Cerebellar cortex (tissue), 1 donor: Measurements from ENCODE around the gene ASIC1.
A peak's percentile ranks its signal among the peaks of the same experiment; 100 is the strongest.

ENCODE experiments used
- DNase-seq: peaks from one replicate; pipeline ENCODE4 v3.0.0-alpha.2; 2015; ENCODE audit warnings: low spot score

ASIC1 gene

GRCh38 chr12:50107416-50108268 lies 50.2 kb downstream of the ASIC1 start:
- DNase-seq = no peak

- no peak for DNase-seq
Measured at GRCh38 chr12:50109319-50109718, 51.9 kb downstream of the ASIC1 start.

GRCh38 chr12:50110127-50110761 lies 52.8 kb downstream of the ASIC1 start:
- no peak for DNase-seq

- peak; percentile 89 for DNase-seq
Measured at GRCh38 chr12:50110762-50111351, 53.5 kb downstream of the ASIC1 start.

GRCh38 chr12:50111395-50111692 lies 53.9 kb downstream of the ASIC1 start:
- no peak for DNase-seq

- DNase-seq = peak; percentile 100
Measured at GRCh38 chr12:50111693-50112455, 54.5 kb downstream of the ASIC1 start, which contains the start of gene COX14. TSS of gene COX14 (plus strand) at chr12:50112236. CDS start at chr12:50120044, 7,808 bp downstream.

- no peak for DNase-seq
Measured at GRCh38 chr12:50112456-50113218, 55.2 kb downstream of the ASIC1 start.

GRCh38 chr12:50117057-50117622 lies 59.7 kb downstream of the ASIC1 start:
- no peak for DNase-seq

GRCh38 chr12:50119387-50119786 lies 62.0 kb downstream of the ASIC1 start:
- DNase-seq = no peak

- no peak for DNase-seq
Measured at GRCh38 chr12:50120521-50120920, 63.1 kb downstream of the ASIC1 start.

- no peak for DNase-seq
Measured at GRCh38 chr12:50120953-50121352, 63.6 kb downstream of the ASIC1 start.

GRCh38 chr12:50121641-50122040 lies 64.2 kb downstream of the ASIC1 start:
- no peak for DNase-seq

GRCh38 chr12:50123203-50123602 lies 65.8 kb downstream of the ASIC1 start:
- DNase-seq = no peak

GRCh38 chr12:50127546-50127945 lies 70.2 kb downstream of the ASIC1 start:
- DNase-seq = no peak

- no peak for DNase-seq
Measured at GRCh38 chr12:50129290-50129689, 71.9 kb downstream of the ASIC1 start.

GRCh38 chr12:50132505-50133135 lies 75.2 kb downstream of the ASIC1 start:
- DNase-seq = peak; percentile 72
